Occipital lobe (tissue), 2 donors: Measurements from ENCODE around the gene CXCL16. TPM values are rescaled to one million over a fixed set of nuclear protein-coding genes. Genes with fewer than 3 reads are reported as not detected.

Experiments used
- DNase-seq: peaks from one replicate; lab custom pipeline; 2025; lab: John Stamatoyannopoulos, UW
- total RNA-seq: library from RNA; depleted of rRNA; stranded (reverse); fragments of >200 nt; gene quantifications from one replicate; pipeline ENCODE4 v1.2.3, GENCODE V29; 2014

The CXCL16 gene
- total RNA-seq, 1 donor from 2014 or later, result 1.2 TPM

DNA sequence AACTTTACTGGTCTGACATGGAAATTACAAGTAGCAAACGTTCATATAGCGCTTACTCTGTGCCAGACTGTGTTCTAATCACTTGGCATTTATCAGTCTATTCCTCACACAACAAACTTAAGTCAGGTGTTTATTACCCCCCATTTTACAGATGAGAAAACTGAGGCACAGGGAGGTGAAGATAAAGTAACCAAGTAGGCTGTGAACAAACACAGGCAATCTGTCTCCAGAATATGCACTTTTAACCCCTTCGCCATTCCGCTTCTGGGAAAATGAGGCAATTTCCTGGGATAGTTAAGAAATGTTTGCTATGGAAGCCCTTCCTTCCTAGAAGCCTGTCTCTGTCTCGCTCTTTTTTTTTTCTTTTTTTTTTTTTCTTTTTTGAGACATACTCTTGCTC lies 12.2 kb upstream of the CXCL16 start:
- DNase-seq, result no peak

DNA sequence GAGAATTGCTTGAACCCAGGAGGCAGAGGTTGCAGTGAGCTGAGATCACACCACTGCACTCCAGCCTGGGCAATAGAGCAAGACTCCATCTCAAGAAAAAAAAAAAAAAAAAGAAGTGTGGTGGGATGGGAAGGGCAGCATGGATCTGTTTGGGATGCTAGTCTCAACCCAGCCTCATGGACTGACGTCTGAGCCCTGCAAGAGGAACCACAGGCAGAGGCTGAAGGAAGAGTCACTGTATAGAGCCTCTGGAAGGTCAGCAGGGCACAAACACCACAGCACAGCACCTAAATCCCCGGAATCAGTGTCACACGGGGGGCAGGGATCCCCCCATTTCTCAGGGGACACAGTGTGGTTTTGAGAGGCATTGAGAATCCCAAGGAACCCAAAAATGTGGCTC lies 10.9 kb upstream of the CXCL16 start:
- DNase-seq, result no peak

DNA sequence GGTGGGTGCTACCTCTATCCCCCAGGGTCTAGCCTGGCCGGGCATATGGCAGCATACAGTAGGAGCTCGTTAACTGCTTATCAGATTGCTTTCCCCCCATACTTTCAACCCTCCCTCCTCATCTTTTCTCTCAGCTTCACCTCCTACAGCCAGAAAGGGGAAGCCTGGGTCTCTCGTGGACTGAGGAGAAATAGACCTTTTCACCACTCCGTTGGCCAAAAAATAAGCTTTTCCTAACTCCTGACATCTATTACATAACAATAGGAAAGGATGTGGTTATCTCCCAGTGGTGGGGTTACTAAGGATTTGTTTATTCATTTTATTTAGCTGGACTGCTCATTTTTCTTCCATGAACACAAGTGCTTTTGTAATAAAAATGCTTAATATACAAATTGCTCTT lies 9.0 kb upstream of the CXCL16 start:
- no peak for DNase-seq

GRCh38 chr17:4747847-4748246 lies 8.1 kb upstream of the CXCL16 start:
- DNase-seq, result no peak

DNA sequence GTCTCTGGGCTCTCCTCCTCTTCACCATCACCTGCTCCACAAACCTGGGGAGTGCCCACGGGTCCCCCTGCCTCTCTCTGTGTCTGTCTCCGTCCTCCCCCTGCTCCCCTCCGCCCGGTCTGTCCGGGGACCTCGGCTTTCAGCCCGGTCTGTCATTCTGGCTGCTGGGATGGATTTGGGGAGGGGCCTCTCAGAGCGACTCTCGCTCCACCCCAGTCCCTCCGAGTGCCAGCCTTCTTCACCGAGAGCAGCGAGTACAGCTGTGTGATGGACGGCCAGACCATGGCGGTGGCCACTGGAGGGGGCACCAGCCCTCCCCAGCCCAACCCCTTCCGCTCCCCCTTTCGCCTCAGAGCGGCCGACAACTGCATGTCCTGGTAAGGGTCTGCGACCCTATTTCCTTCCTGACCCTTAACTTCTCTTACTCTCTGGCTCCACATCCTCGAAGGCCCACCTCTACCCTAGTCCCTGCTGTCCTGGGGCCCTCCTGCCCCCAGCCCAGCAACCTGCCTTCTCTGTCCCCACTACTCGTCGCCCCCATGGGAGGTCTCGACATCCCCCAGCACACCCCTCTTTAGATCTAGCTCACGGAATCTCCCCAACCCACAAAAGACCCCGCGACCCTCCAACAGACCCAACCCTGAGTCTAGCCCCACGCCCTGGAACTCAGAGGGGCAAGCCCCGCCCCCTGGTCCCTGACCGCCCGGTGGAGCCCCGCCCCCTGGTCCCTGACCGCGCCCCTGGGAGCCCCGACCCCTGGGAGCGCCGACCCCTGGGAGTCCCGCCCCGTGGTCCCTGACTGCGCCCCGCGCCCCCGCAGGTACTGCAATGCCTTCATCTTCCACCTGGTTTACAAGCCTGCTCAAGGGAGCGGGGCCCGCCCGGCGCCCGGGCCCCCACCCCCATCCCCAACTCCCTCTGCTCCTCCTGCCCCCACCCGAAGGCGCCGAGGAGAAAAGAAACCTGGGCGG lies 5.6 kb upstream of the CXCL16 start:
- no peak for DNase-seq

DNA sequence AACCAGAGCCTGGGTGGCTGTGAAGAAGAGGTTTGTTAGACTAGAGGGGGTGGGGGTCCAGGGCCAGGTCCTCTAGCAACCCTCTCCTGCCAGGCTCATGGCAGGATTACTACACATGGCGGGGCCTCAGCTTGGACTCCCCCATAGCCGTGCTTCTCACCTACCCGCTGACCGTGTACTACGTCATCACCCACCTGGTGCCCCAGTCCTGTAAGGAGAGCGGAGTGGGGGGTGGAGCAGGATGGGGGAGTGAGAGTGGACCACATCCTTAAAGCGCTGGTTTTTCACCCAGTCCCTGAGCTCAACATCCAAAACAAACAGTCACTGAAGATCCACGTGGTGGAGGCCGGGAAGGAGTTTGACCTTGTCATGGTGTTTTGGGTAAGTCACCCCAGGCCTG lies 4.2 kb upstream of the CXCL16 start:
- DNase-seq, result no peak

GRCh38 chr17:4743216-4743615 lies 3.5 kb upstream of the CXCL16 start:
- no peak for DNase-seq

GRCh38 chr17:4742629-4743028 lies 2.9 kb upstream of the CXCL16 start:
- DNase-seq, result no peak

DNA sequence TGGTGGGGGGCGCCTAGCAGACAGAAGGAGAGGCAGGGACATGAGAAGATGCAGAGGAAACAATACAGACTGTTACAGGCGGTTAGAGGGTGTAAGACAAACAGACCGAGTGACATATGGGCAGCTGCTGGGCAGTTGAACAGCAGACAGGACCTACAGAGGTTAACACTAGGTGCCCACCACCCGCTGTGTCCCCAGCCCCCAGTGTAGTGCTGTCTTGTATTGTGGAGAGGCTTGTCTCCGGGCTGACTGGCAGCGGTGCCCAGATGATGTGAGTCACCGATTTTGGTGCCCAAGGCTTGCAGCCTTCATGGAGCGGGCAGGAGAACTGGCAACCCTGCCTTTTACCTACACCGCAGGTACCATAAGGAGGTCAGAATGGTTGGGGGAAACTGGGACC lies 2.4 kb upstream of the CXCL16 start:
- no peak for DNase-seq

DNA sequence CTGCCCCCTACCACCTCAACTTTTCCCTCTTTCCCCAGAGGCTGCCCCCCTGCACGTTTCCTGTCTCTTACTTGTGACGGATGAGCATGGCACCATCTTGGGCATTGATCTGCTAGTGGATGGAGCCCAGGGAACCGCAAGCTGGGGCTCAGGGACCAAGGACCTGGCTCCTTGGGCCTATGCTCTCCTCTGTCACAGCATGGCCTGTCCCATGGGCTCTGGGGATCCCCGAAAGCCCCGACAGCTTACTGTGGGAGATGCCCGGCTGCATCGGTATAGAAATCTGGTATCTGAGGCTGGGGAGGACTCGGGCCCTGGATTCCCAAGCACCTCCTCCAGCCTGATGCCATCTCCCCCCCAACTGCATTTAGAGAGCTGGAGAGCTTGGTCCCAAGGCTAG lies 1.8 kb upstream of the CXCL16 start:
- no peak for DNase-seq

GRCh38 chr17:4740584-4740983 lies 856 bp upstream of the CXCL16 start:
- no peak for DNase-seq

DNA sequence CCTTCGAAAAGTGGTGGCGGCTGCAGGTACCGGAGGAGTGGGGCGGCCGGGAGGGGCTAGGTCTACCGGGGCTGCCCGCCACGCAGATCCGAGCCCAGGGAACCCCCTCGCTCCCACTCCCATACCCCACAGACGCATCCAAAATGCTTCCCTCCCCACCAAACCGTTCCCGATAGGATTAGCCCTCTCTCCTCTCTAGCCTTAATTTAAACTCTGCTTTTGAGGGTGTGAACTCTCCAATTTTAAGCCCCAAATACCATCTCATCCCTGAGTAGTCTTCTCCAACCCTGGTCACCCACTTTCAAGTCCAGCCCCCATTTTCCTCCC lies 260 bp upstream of the CXCL16 start:
- DNase-seq, result no peak

DNA sequence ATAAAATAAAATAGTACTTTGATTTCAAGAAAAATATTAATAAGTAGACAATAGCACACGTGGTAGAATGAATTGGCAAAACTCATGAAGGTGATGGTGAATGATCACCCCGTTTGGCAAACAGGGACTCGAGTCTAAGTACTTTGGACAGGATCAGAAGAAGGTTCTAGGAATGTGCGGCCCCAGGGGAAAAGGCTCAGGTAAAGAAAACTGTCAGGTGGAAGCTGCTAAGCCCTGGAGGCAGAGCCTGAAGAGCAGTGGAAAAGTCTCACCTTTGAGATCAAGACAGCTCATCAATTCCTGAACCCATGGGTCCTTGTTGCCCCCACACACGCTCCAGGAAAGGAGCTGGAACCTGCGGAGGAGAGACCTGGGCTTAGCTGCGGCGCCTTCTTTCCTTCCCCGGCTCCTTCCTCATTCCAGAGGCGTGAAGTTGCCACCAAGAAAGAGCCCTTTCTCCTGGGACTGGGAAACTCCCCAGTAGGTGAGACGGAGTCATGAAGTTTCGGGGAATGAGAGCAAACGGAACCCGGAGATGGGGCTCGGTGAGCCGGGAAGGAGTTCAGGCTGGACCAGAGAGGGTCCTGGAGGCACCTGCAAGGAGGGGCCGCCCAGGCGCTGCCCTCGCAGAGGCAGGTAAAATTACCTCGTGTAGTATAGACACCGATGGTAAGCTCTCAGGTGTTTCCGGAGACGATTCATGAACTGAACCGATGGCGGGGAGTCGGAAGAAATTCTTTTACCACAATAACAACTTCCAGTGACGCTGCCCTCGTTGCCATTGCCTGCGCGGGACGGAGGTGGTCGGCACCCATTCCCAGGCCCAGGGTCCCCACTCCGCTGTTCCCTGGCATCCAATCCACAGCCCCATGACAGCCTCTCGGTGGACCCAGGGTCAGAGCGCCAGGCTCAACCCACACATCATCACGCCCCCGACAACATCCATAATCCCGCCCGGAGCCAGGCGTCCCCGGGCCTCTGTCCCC lies 1.3 kb downstream of the CXCL16 start:
- DNase-seq, result no peak

DNA sequence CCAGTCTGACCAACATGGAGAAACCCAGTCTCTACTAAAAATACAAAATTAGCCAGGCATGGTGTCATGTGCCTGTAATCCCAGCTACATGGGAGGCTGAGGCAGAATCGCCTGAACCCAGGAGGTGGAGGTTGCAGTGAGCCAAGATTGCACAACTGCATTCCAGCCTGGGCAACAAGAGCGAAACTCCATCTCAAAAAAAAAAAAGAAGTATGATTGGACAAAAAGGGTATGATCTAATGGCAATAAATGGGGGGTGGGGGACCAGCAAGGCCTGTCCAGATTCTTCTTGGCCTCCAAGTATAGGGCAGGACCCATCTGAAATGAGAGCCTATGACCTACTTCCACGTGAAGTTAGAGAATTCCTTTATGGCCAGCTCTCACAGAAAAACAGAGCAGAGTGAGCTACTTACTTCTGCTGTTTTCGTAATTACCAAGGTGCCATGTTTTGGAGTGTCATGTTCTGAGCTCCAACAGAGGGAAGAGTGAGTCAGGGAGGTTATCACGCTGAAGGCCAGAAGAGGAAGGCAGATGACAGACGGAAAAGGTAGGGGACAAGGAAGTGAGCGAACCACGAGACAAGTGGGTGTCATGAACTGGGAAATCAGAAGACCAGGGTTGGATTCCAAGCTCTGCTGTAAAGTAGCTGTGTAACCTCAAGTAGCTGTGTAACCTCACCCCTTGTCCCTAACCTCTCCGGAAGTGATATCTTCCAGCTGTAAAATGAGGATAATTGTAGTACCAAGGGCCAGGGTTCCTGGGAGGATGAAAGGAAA lies 3.7 kb downstream of the CXCL16 start:
- no peak for DNase-seq

GRCh38 chr17:4734857-4735475 lies 4.8 kb downstream of the CXCL16 start:
- DNase-seq, result no peak

- no peak for DNase-seq
These were observed 6.6 kb downstream of the CXCL16 start for GRCh38 chr17:4733073-4733531.

DNA sequence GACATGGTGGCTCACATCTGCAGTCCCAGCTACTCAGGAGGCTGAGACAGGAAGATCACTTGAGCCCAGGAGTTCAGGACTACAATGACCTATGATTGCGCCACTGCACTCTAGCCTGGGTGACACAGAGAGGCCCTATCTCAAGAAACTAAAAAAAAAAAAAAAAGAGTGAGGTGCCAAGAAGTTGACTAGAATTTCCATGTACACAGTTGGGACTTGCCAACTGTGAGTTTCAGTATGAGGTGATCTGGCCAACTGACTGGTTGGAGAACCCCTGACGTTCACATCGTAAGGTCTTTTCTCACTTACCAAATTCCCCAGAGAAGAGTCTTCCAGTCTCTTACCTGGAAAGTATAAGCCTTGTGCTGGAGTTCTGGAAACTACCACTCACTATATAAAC lies 11.6 kb downstream of the CXCL16 start:
- DNase-seq, result no peak

DNA sequence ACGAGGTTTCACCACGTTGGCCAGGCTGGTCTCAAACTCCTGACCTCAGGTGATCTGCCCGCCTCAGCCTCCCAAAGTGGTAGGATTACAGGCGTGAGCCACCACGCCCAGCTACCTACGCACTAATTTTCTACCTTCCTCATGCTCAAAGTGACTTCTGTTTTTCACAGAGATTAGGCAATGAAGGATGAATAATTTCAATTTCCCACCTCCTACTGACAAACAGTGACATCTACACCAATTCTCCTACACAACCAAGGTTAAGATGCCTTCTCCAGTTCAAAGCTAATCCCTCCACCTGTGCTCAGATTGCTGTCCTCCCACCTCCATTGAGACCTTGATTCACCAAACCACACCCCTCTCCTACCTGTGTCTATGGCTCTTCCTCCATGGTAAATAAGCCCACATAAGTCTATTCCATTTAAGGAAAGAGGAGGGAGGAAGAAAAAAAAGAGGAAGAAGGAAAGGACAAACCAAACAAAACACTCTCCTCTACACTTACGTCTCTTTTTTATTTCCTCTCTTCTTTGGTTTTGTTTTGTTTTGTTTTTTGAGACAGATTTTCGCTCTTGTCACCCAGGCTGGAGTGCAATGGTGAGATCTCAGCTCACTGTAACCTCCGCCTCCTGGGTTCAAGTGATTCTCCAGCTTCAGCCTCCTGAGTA lies 13.9 kb downstream of the CXCL16 start:
- no peak for DNase-seq

GRCh38 chr17:4724650-4725049 lies 15.1 kb downstream of the CXCL16 start:
- DNase-seq, result no peak

GRCh38 chr17:4722678-4723240 lies 17.0 kb downstream of the CXCL16 start:
- no peak for DNase-seq
